Astrocyte (in vitro differentiated cells and primary cell): ENCODE measurements around the gene CNGA3. TPM values are rescaled to one million over a fixed set of nuclear protein-coding genes. Genes with fewer than 3 reads are reported as not detected.
"Not testable (repeated sequence)": the region's sequence is repeated elsewhere in the genome, so short reads cannot be mapped to it uniquely, and the experiment has no call there.

Source experiments
- DNase-seq: peaks from one replicate; pipeline ENCODE4 v3.0.0-alpha.2; 2010; ENCODE audit warnings: low read depth
- FAIRE-seq: peaks from 2 replicates; lab custom pipeline; 2011; peaks lifted over from hg19 to GRCh38; lab: Jason Lieb, UNC
- H2AFZ ChIP-seq: 2 replicates; pipeline ENCODE4 v1.6.0; 2012; ENCODE audit warnings: low read depth, low read length, inconsistent platforms
- H3K27ac ChIP-seq: 2 replicates; pipeline ENCODE4 v1.5.1; 2011; ENCODE audit warnings: low read depth, low read length, inconsistent platforms
- H3K27me3 ChIP-seq: 2 replicates; pipeline ENCODE4 v1.6.0; 2011; ENCODE audit warnings: low read length, inconsistent platforms; ENCODE audit not compliant: insufficient read depth
- H3K36me3 ChIP-seq: 2 replicates; pipeline ENCODE4 v1.5.1; 2011; ENCODE audit warnings: low read length, inconsistent platforms; ENCODE audit not compliant: insufficient read depth
- H3K4me1 ChIP-seq: 2 replicates; pipeline ENCODE4 v1.5.1; 2011; ENCODE audit warnings: low read length, inconsistent platforms; ENCODE audit not compliant: insufficient read depth
- H3K4me2 ChIP-seq: 2 replicates; pipeline ENCODE4 v1.6.0; 2012; ENCODE audit warnings: low read length, inconsistent platforms
- H3K4me3 ChIP-seq: 2 replicates; pipeline ENCODE4 v1.5.1; 2011; ENCODE audit warnings: low read depth, mild to moderate bottlenecking, low read length, inconsistent platforms; ENCODE audit not compliant: insufficient read depth
- H3K79me2 ChIP-seq: 2 replicates; pipeline ENCODE4 v1.6.0; 2012; ENCODE audit warnings: mild to moderate bottlenecking, low read length, inconsistent platforms; ENCODE audit not compliant: insufficient read depth
- H3K9ac ChIP-seq: 2 replicates; pipeline ENCODE4 v1.6.0; 2012; ENCODE audit warnings: mild to moderate bottlenecking, low read length, inconsistent platforms
- H3K9me3 ChIP-seq: 2 replicates; pipeline ENCODE4 v1.5.1; 2012; ENCODE audit warnings: low read depth, mild to moderate bottlenecking, low read length, inconsistent platforms; ENCODE audit not compliant: insufficient read depth
- H4K20me1 ChIP-seq: 2 replicates; pipeline ENCODE4 v1.6.0; 2012; ENCODE audit warnings: low read length, inconsistent platforms; ENCODE audit not compliant: insufficient read depth
- H3K27ac Mint-ChIP-seq: one replicate; pipeline ENCODE4 v1.8.0; 2021; ENCODE audit warnings: mild to moderate bottlenecking, mixed read lengths; ENCODE audit not compliant: unreplicated experiment
- H3K27me3 Mint-ChIP-seq: one replicate; pipeline ENCODE4 v1.8.0; 2021; ENCODE audit warnings: low read depth, mixed read lengths; ENCODE audit not compliant: unreplicated experiment
- H3K36me3 Mint-ChIP-seq: one replicate; pipeline ENCODE4 v1.8.0; 2021; ENCODE audit warnings: low read depth, mixed read lengths; ENCODE audit not compliant: unreplicated experiment
- H3K4me1 Mint-ChIP-seq: one replicate; pipeline ENCODE4 v1.8.0; 2021; ENCODE audit warnings: low read depth, mixed read lengths; ENCODE audit not compliant: unreplicated experiment
- H3K4me3 Mint-ChIP-seq: one replicate; pipeline ENCODE4 v1.8.0; 2021; ENCODE audit warnings: mild to moderate bottlenecking, moderate library complexity, mixed read lengths; ENCODE audit not compliant: unreplicated experiment
- H3K9me3 Mint-ChIP-seq: one replicate; pipeline ENCODE4 v1.8.0; 2021; ENCODE audit warnings: mild to moderate bottlenecking, mixed read lengths; ENCODE audit not compliant: unreplicated experiment
- EZH2 ChIP-seq: IDR thresholded peaks from 2 replicates; pipeline ENCODE4 v1.6.1; 2012; ENCODE audit warnings: mild to moderate bottlenecking, low read length, inconsistent platforms; ENCODE audit not compliant: insufficient read depth
- total RNA-seq: library from RNA; stranded (reverse); gene quantifications from 2 replicates; pipeline ENCODE4 v1.2.1, GENCODE V29; 2021
- TF ChIP-seq, protein P1 (sequence below): IDR thresholded peaks from 2 replicates; pipeline ENCODE4 v1.5.1; 2011; ENCODE audit warnings: low read depth, mild to moderate bottlenecking, inconsistent platforms, low read length, moderate library complexity; ENCODE audit not compliant: insufficient read depth

CNGA3 gene
- total RNA-seq, 1 donor from 2014 or later = not detected

- no peak overlapping the region for H3K27ac Mint-ChIP-seq
- no peak for DNase-seq
- FAIRE-seq = no peak
- Histone ChIP-seq H3K4me3 (no peak overlapping the region), H3K4me1 (no peaks in the 10 kb centered on the region), H3K9ac (no peak overlapping the region), H4K20me1 (no peaks in the 10 kb centered on the region), H3K36me3 (no peaks in the 10 kb centered on the region), H3K4me2 (no peak overlapping the region), H3K9me3 (no peaks in the 10 kb centered on the region), H3K79me2 (no peaks in the 10 kb centered on the region), H3K27ac (no peak overlapping the region), H3K27me3 (peaks cover 3% of the 10 kb centered on the region), H2AFZ (no peak overlapping the region)
- no peak overlapping the region for H3K4me3 Mint-ChIP-seq
- no peaks in the 10 kb centered on the region for H3K4me1 Mint-ChIP-seq
- no peaks in the 10 kb centered on the region for H3K36me3 Mint-ChIP-seq
- peaks cover 3% of the 10 kb centered on the region for H3K27me3 Mint-ChIP-seq
- TF ChIP-seq, protein P1, sequence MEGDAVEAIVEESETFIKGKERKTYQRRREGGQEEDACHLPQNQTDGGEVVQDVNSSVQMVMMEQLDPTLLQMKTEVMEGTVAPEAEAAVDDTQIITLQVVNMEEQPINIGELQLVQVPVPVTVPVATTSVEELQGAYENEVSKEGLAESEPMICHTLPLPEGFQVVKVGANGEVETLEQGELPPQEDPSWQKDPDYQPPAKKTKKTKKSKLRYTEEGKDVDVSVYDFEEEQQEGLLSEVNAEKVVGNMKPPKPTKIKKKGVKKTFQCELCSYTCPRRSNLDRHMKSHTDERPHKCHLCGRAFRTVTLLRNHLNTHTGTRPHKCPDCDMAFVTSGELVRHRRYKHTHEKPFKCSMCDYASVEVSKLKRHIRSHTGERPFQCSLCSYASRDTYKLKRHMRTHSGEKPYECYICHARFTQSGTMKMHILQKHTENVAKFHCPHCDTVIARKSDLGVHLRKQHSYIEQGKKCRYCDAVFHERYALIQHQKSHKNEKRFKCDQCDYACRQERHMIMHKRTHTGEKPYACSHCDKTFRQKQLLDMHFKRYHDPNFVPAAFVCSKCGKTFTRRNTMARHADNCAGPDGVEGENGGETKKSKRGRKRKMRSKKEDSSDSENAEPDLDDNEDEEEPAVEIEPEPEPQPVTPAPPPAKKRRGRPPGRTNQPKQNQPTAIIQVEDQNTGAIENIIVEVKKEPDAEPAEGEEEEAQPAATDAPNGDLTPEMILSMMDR = no peak
- TF ChIP-seq EZH2 = no peak
- H3K9me3 Mint-ChIP-seq = peaks cover 2% of the 10 kb centered on the region
Observed at GRCh38 chr2:98408155-98408554, 61.9 kb downstream of the CNGA3 start.

GRCh38 chr2:98412751-98413458 lies 66.6 kb downstream of the CNGA3 start:
- no peak for FAIRE-seq
- H2AFZ ChIP-seq = no peak overlapping the region

GRCh38 chr2:98414246-98414645 lies 68.0 kb downstream of the CNGA3 start:
- H3K36me3 Mint-ChIP-seq, H3K4me2 ChIP-seq, H3K4me3 Mint-ChIP-seq, H3K9me3 ChIP-seq, H3K4me3 ChIP-seq, H3K27ac ChIP-seq, FAIRE-seq, DNase-seq, H3K79me2 ChIP-seq, H3K4me1 Mint-ChIP-seq, H4K20me1 ChIP-seq, H3K36me3 ChIP-seq, H2AFZ ChIP-seq, H3K27me3 Mint-ChIP-seq, H3K9me3 Mint-ChIP-seq, H3K4me1 ChIP-seq, H3K9ac ChIP-seq, H3K27me3 ChIP-seq: not testable (repeated sequence)
- H3K27ac Mint-ChIP-seq = peak overlapping the region; percentile 62

More at GRCh38 chr2:98412751-98413458, 66.6 kb downstream of the CNGA3 start:
- H3K79me2 ChIP-seq = no peaks in the 10 kb centered on the region
- no peak overlapping the region for H3K9ac ChIP-seq
- H3K9me3 ChIP-seq = no peaks in the 10 kb centered on the region
- H3K4me1 ChIP-seq = no peaks in the 10 kb centered on the region
- no peak for TF ChIP-seq EZH2
- TF ChIP-seq, protein P1 = peak; percentile 64
- H4K20me1 ChIP-seq = no peaks in the 10 kb centered on the region
- H3K4me2 ChIP-seq = no peak overlapping the region
- Mint-ChIP-seq H3K4me3 (no peak overlapping the region), H3K36me3 (no peaks in the 10 kb centered on the region), H3K9me3 (peaks cover 2% of the 10 kb centered on the region), H3K27me3 (no peaks in the 10 kb centered on the region), H3K27ac (no peak overlapping the region), H3K4me1 (no peaks in the 10 kb centered on the region)
- peak; percentile 20 for DNase-seq
- no peaks in the 10 kb centered on the region for H3K36me3 ChIP-seq
- no peak overlapping the region for H3K27ac ChIP-seq
- no peak overlapping the region for H3K4me3 ChIP-seq
- peaks cover 5% of the 10 kb centered on the region for H3K27me3 ChIP-seq

DNA sequence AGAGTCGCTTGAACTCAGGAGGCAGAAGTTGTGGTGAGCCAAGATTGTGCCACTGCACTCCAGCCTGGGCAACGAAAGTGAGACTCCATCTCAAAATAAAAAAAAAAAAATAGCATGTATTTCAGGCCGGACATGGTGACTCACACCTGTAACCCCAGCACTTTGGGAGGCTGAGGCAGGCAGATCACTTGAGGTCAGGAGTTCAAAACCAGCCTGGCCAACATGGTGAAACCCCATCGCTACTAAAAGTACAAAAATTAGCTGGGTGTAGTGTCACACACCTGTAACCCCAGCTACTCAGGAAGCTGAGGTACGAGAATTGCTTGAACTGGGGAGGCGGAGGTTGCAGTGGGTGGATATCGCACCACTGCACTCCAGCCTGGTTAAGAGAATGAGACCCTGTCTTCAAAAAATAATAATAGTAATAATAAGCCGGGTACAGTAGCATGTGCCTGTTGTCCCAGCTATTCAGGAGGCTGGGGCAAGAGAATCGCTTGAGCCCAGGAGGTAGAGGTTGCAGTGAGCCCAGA lies 69.5 kb downstream of the CNGA3 start:
- H3K27me3 Mint-ChIP-seq, H3K9ac ChIP-seq, DNase-seq, H3K36me3 ChIP-seq, H2AFZ ChIP-seq, H3K79me2 ChIP-seq, H3K4me1 ChIP-seq, FAIRE-seq, H3K36me3 Mint-ChIP-seq, H3K4me2 ChIP-seq, H3K27ac Mint-ChIP-seq, H3K9me3 Mint-ChIP-seq, H3K27ac ChIP-seq, H4K20me1 ChIP-seq, H3K4me3 Mint-ChIP-seq, H3K9me3 ChIP-seq, H3K4me1 Mint-ChIP-seq, H3K4me3 ChIP-seq: not testable (repeated sequence)
- peaks cover 11% of the 10 kb centered on the region for H3K27me3 ChIP-seq
